SK-N-SH (cell line): ENCODE results near the gene MRPS18A. TPM values are rescaled to one million over a fixed set of nuclear protein-coding genes. Genes with fewer than 3 reads are reported as not detected.
"Not testable (repeated sequence)": the region's sequence is repeated elsewhere in the genome, so short reads cannot be mapped to it uniquely, and the experiment has no call there.

Experiments used
- CTCF ChIA-PET: fragments of 300-600, 350-600 bp; formaldehyde crosslinking; extraction: SDS; loops from one replicate; lab custom pipeline; 2021; lab: Yijun Ruan, JAX
- POLR2A ChIA-PET: fragments of 350-600 bp; sonication (Branson Sonifier 250); formaldehyde crosslinking; extraction: SDS; loops from one replicate; lab custom pipeline; 2020; ENCODE audit warnings: antibody characterized with exemption, inconsistent platforms; lab: Yijun Ruan, JAX
- DNase-seq: peaks from one replicate; pipeline ENCODE4 v3.0.0; 2012
- H2AFZ ChIP-seq: fragments of 200-600 bp; sonication (generic); 2 replicates; pipeline ENCODE4 v1.8.1; 2016; ENCODE audit warnings: antibody characterized with exemption, mild to moderate bottlenecking, low read depth
- H3F3A ChIP-seq: fragments of 200-600 bp; sonication (generic); replicated peaks from 2 replicates; pipeline ENCODE3; 2016; ENCODE audit warnings: antibody characterized with exemption, mild to moderate bottlenecking; ENCODE audit not compliant: insufficient read depth
- H3K27ac ChIP-seq, 2 experiments: fragments of 200-500 bp in 1 of 2; fragments of 200-600 bp in 1 of 2; sonication (Bioruptor generic) in 1 of 2; sonication (generic), shearing (Covaris generic) in 1 of 2; 2 replicates each; pipeline versions ENCODE4 v1.5.1 to v1.6.1; 2014 to 2016; ENCODE audit warnings: low read depth in 2 of 2, inconsistent platforms in 1 of 2, low read length in 1 of 2, mild to moderate bottlenecking in 1 of 2, mixed read lengths in 1 of 2
- H3K27me3 ChIP-seq: fragments of 200-600 bp; sonication (generic), shearing (Covaris generic); 2 replicates; pipeline ENCODE4 v1.6.1; 2016; ENCODE audit warnings: mixed run types; ENCODE audit not compliant: insufficient read depth
- H3K36me3 ChIP-seq, 2 experiments: fragments of 200-500 bp in 1 of 2; fragments of 200-600 bp in 1 of 2; sonication (Bioruptor generic) in 1 of 2; sonication (generic) in 1 of 2; replicated peaks in 1 of 2; 2 replicates each; pipeline versions ENCODE3 to v1.5.1; 2014 to 2016; ENCODE audit warnings: low read length in 1 of 2, mild to moderate bottlenecking in 1 of 2; ENCODE audit not compliant: insufficient read depth in 2 of 2, control insufficient read depth in 1 of 2
- H3K4me1 ChIP-seq, 2 experiments: fragments of 200-500 bp in 1 of 2; fragments of 200-600 bp in 1 of 2; sonication (Bioruptor generic) in 1 of 2; sonication (generic), shearing (Covaris generic) in 1 of 2; 2 replicates each; pipeline versions ENCODE4 v1.5.1 to v1.6.1; 2014 to 2016; ENCODE audit warnings: low read depth in 1 of 2, low read length in 1 of 2, mixed run types in 1 of 2; ENCODE audit not compliant: insufficient read depth in 2 of 2, control insufficient read depth in 1 of 2
- H3K4me2 ChIP-seq: fragments of 200-600 bp; sonication (generic), shearing (Covaris generic); 2 replicates; pipeline ENCODE4 v1.6.1; 2017; ENCODE audit warnings: mixed run types
- H3K4me3 ChIP-seq, 2 experiments: fragments of 200-500 bp in 1 of 2; fragments of 200-600 bp in 1 of 2; sonication (Bioruptor generic) in 1 of 2; sonication (generic), shearing (Covaris generic) in 1 of 2; 2 replicates each; pipeline versions ENCODE4 v1.5.1 to v1.8.1; 2014 to 2016; ENCODE audit warnings: low read depth in 2 of 2, inconsistent platforms in 1 of 2, low read length in 1 of 2, mild to moderate bottlenecking in 1 of 2, mixed read lengths in 1 of 2, moderate library complexity in 1 of 2
- H3K79me2 ChIP-seq: fragments of 200-600 bp; sonication (generic); 2 replicates; pipeline ENCODE4 v1.8.1; 2017; ENCODE audit warnings: mild to moderate bottlenecking; ENCODE audit not compliant: insufficient read depth
- H3K9ac ChIP-seq: fragments of 200-600 bp; sonication (generic); 2 replicates; pipeline ENCODE4 v1.6.1; 2017; ENCODE audit warnings: mixed run types
- H3K9me2 ChIP-seq: fragments of 200-600 bp; sonication (generic); 2 replicates; pipeline ENCODE4 v1.6.1; 2017; ENCODE audit warnings: mixed run types
- H3K9me3 ChIP-seq: fragments of 200-600 bp; sonication (generic); 2 replicates; pipeline ENCODE4 v1.6.1; 2017; ENCODE audit warnings: mixed run types, mild to moderate bottlenecking, moderate library complexity
- H4K20me1 ChIP-seq: fragments of 200-600 bp; sonication (generic); 2 replicates; pipeline ENCODE4 v1.6.1; 2017; ENCODE audit warnings: mild to moderate bottlenecking, mixed run types; ENCODE audit not compliant: insufficient read depth
- CHD2 ChIP-seq: fragments of 150-350 bp; IDR thresholded peaks from 2 replicates; pipeline ENCODE4 v1.6.1; 2018; ENCODE audit warnings: low read length; ENCODE audit not compliant: partially characterized antibody
- FOXM1 ChIP-seq: IDR thresholded peaks from 2 replicates; pipeline ENCODE4 v1.4.0; 2012; ENCODE audit warnings: low read depth, mild to moderate bottlenecking
- MXI1 ChIP-seq: IDR thresholded peaks from 2 replicates; pipeline ENCODE4 v1.6.1; 2012; ENCODE audit warnings: mild to moderate bottlenecking, low read depth, low read length, improper control_type of control experiment
- POLR2AphosphoS5 ChIP-seq: IDR thresholded peaks from 2 replicates; pipeline ENCODE4 v1.6.1; 2012; ENCODE audit warnings: low read depth, low read length
- RXRA ChIP-seq: IDR thresholded peaks from 2 replicates; pipeline ENCODE4 v1.4.0; 2012; ENCODE audit warnings: low read depth, mild to moderate bottlenecking, borderline replicate concordance
- TAF1 ChIP-seq: IDR thresholded peaks from 2 replicates; pipeline ENCODE4 v1.6.1; 2012; ENCODE audit warnings: low read depth, mild to moderate bottlenecking, low read length, moderate library complexity, borderline replicate concordance
- TEAD4 ChIP-seq: IDR thresholded peaks from 2 replicates; pipeline ENCODE4 v1.4.0; 2012; ENCODE audit warnings: mild to moderate bottlenecking, borderline replicate concordance; ENCODE audit not compliant: insufficient read depth
- YY1 ChIP-seq: IDR thresholded peaks from 2 replicates; pipeline ENCODE4 v1.4.0; 2012; ENCODE audit warnings: low read depth, mild to moderate bottlenecking
- WGBS: methylation state at CpG from one replicate; pipeline ENCODE4 v1.1.6; 2017; ENCODE audit warnings: low lambda C conversion rate; 5-methylcytosine and 5-hydroxymethylcytosine counted together
- polyA plus RNA-seq, 3 experiments: library from polyadenylated mRNA; depleted of rRNA; stranded (reverse); fragments of >200 nt; gene quantifications; 2 replicates each; pipeline ENCODE4 v1.2.3, GENCODE V29; 2012
- TF ChIP-seq, protein P1 (sequence below): IDR thresholded peaks from 2 replicates; pipeline ENCODE4 v1.4.0; 2012; ENCODE audit warnings: low read depth, borderline replicate concordance
- TF ChIP-seq, protein P2 (sequence below): IDR thresholded peaks from 2 replicates; pipeline ENCODE4; 2012
- TF ChIP-seq, protein P3 (sequence below): fragments of 200-600 bp; sonication (generic); IDR thresholded peaks from 2 replicates; pipeline ENCODE4 v1.6.1; 2017; ENCODE audit warnings: antibody characterized with exemption, mild to moderate bottlenecking, moderate library complexity

MRPS18A gene
- polyA plus RNA-seq, 1 of the 3 experiments (the other 2 are of a cell fraction) = 57.0 TPM

GRCh38 chr6:43702534-43703440 is 15.2 kb upstream of the MRPS18A start (continued):
- TF ChIP-seq, protein P1, sequence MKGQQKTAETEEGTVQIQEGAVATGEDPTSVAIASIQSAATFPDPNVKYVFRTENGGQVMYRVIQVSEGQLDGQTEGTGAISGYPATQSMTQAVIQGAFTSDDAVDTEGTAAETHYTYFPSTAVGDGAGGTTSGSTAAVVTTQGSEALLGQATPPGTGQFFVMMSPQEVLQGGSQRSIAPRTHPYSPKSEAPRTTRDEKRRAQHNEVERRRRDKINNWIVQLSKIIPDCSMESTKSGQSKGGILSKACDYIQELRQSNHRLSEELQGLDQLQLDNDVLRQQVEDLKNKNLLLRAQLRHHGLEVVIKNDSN = no peak
- TF ChIP-seq, protein P2, sequence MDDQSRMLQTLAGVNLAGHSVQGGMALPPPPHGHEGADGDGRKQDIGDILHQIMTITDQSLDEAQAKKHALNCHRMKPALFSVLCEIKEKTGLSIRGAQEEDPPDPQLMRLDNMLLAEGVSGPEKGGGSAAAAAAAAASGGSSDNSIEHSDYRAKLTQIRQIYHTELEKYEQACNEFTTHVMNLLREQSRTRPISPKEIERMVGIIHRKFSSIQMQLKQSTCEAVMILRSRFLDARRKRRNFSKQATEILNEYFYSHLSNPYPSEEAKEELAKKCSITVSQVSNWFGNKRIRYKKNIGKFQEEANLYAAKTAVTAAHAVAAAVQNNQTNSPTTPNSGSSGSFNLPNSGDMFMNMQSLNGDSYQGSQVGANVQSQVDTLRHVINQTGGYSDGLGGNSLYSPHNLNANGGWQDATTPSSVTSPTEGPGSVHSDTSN = no peak
- TF ChIP-seq FOXM1 = no peak
- no peak for TF ChIP-seq CHD2
- no peak for TF ChIP-seq MXI1

GRCh38 chr6:43702171-43702533 is 14.6 kb upstream of the MRPS18A start:
- 34% methylated on average over 2 of the region's 2 CpGs for WGBS
- H3K36me3 ChIP-seq = no peaks in the 10 kb centered on the region
- no peaks in the 10 kb centered on the region for H4K20me1 ChIP-seq
- H3K4me1 ChIP-seq = peaks cover 0 to 16% of the 10 kb centered on the region in 2 experiments; a peak in 1 of 4 replicates
- H3F3A ChIP-seq = no peaks in the 10 kb centered on the region
- TF ChIP-seq POLR2AphosphoS5 (no peak), RXRA (no peak), TAF1 (no peak), TEAD4 (no peak), YY1 (no peak)
- TF ChIP-seq, protein P3, sequence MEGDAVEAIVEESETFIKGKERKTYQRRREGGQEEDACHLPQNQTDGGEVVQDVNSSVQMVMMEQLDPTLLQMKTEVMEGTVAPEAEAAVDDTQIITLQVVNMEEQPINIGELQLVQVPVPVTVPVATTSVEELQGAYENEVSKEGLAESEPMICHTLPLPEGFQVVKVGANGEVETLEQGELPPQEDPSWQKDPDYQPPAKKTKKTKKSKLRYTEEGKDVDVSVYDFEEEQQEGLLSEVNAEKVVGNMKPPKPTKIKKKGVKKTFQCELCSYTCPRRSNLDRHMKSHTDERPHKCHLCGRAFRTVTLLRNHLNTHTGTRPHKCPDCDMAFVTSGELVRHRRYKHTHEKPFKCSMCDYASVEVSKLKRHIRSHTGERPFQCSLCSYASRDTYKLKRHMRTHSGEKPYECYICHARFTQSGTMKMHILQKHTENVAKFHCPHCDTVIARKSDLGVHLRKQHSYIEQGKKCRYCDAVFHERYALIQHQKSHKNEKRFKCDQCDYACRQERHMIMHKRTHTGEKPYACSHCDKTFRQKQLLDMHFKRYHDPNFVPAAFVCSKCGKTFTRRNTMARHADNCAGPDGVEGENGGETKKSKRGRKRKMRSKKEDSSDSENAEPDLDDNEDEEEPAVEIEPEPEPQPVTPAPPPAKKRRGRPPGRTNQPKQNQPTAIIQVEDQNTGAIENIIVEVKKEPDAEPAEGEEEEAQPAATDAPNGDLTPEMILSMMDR = no peak
- H3K79me2 ChIP-seq = no peaks in the 10 kb centered on the region
- H3K9me3 ChIP-seq = no peaks in the 10 kb centered on the region
- no peaks in the 10 kb centered on the region; the same call in 1 of the 2 replicates for H3K27me3 ChIP-seq
- ChIA-PET CTCF (no interaction called here), POLR2A (no interaction called here)
- no peak overlapping the region for H3K4me3 ChIP-seq
- H3K27ac ChIP-seq = no peak overlapping the region
- H3K4me2 ChIP-seq = no peak overlapping the region
- no peak for DNase-seq
- no peaks in the 10 kb centered on the region for H3K9me2 ChIP-seq
- H2AFZ ChIP-seq = no peak overlapping the region
- no peak overlapping the region for H3K9ac ChIP-seq

DNA sequence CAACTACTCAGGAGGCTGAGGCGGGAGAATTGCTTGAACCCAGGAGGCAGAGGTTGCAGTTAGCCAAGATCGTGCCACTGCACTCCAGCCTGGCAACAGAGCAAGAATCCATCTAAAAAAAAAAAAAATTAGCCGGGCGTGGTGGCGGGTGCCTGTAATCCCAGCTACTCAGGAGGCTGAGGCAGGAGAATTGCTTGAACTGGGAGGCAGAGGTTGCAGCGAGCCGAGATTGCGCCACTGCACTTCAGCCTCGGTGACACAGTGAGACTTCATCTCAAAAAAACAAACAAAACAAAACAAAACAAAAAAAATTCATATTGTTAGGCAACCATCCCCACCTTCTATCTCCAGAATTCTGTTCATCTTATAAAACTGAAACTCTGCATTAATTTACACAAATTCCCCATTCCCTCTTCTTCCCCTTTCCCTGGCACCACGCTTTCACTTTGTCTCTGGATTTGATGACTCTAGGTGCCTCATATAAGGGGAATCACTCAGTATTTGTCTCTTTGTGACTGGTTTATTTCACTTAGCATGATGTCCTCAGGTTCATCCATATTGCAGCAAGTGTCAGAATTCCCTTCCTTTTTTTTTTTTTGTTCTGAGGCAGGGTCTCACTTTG is 13.5 kb upstream of the MRPS18A start:
- H4K20me1 ChIP-seq, H3K36me3 ChIP-seq, POLR2A ChIA-PET, H3K9ac ChIP-seq, H3K79me2 ChIP-seq, H2AFZ ChIP-seq, H3K9me3 ChIP-seq, H3K4me3 ChIP-seq, DNase-seq, H3K27ac ChIP-seq, CTCF ChIA-PET, H3K27me3 ChIP-seq, H3K4me2 ChIP-seq, H3K9me2 ChIP-seq, H3F3A ChIP-seq: not testable (repeated sequence)
- peaks cover 0 to 16% of the 10 kb centered on the region in 2 experiments; a peak in 1 of 4 replicates for H3K4me1 ChIP-seq
- 90% methylated on average over 10 of the region's 10 CpGs for WGBS
